Measurements from ENCODE around the gene PRC1.

PRC1 gene

DNA sequence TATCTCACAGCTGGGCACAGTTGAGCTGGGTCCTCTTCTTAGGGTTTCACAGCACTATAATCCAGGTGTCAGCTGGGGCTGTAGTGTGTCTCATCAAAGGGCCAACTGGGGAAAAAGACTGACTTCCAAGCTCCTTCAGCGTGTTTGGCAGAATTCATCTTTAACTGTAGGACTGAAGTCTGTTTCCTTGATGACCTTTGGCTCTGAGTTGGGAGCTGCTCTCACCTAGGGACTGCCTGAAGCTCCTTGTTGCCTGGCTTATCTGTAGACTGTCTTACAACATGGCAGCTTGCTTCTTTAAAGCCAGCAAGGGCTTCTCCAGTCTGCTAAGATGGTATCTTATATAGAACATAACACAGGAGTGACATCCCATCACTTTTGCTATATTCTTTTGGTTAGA lies 33.3 kb upstream of the PRC1 start:
- Histone ChIP-seq H3K9me2 (replicated peaks; ENCODE audit: insufficient read depth, low read length) (no peaks in the 10 kb centered on the region), H3K27ac (ENCODE audit: low read length) (no peak overlapping the region), H3K4me1 (ENCODE audit: low read length) (no peaks in the 10 kb centered on the region), H4K20me1 (ENCODE audit: insufficient read depth, low read length) (no peaks in the 10 kb centered on the region), H3K79me2 (ENCODE audit: low read length) (no peaks in the 10 kb centered on the region), H3K27me3 (replicated peaks; ENCODE audit: insufficient read depth, low read length) (no peaks in the 10 kb centered on the region), H3F3A (ENCODE audit: insufficient read depth, low read length) (no peaks in the 10 kb centered on the region), H3K36me3 (replicated peaks; ENCODE audit: insufficient read depth, low read length) (no peaks in the 10 kb centered on the region), H3K4me2 (ENCODE audit: low read depth, low read length) (no peak overlapping the region), H3K4me3 (ENCODE audit: low read length) (no peak overlapping the region), H3K9me3 (replicated peaks; ENCODE audit: insufficient read depth, low read length) (no peaks in the 10 kb centered on the region), H2AFZ (ENCODE audit: low read length) (no peak overlapping the region), H3K9ac (ENCODE audit: low read length) (no peak overlapping the region)
- TF ChIP-seq EZH2phosphoT487 (IDR thresholded peaks at IDR 0.05; ENCODE audit: low read length), result no peak
- TF ChIP-seq, protein P1, sequence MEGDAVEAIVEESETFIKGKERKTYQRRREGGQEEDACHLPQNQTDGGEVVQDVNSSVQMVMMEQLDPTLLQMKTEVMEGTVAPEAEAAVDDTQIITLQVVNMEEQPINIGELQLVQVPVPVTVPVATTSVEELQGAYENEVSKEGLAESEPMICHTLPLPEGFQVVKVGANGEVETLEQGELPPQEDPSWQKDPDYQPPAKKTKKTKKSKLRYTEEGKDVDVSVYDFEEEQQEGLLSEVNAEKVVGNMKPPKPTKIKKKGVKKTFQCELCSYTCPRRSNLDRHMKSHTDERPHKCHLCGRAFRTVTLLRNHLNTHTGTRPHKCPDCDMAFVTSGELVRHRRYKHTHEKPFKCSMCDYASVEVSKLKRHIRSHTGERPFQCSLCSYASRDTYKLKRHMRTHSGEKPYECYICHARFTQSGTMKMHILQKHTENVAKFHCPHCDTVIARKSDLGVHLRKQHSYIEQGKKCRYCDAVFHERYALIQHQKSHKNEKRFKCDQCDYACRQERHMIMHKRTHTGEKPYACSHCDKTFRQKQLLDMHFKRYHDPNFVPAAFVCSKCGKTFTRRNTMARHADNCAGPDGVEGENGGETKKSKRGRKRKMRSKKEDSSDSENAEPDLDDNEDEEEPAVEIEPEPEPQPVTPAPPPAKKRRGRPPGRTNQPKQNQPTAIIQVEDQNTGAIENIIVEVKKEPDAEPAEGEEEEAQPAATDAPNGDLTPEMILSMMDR (IDR thresholded peaks at IDR 0.05; ENCODE audit: low read length), result no peak
- no peak for TF ChIP-seq EZH2 (optimal IDR thresholded peaks at IDR 0.05; ENCODE audit: low read depth, low read length)
- no peak for DNase-seq

DNA sequence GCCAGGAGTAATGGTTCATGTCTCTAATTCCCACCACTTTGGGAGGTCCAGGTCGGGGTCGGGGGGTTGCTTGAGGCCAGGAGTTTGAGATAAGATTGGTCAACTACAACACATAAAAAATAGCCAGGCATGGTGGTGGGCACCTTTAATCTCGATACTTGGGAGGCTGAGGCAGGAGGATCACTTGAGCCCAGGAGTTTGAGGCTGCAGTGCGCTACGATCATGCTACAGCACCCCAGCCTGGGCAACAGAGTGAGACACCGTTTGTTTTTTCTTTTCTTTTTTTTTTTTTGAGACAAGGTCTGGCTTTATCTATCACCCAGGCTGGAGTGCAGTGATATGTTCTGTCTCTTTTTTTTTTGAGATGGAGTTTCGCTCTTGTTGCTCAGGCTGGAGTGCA lies 29.4 kb upstream of the PRC1 start:
- no peaks in the 10 kb centered on the region for H3F3A ChIP-seq (ENCODE audit: insufficient read depth, low read length)
- TF ChIP-seq EZH2 (optimal IDR thresholded peaks at IDR 0.05; ENCODE audit: low read depth, low read length), result no peak
- TF ChIP-seq EZH2phosphoT487 (IDR thresholded peaks at IDR 0.05; ENCODE audit: low read length), result no peak
- TF ChIP-seq, protein P1 (IDR thresholded peaks at IDR 0.05; ENCODE audit: low read length), result no peak
- H3K27ac ChIP-seq (ENCODE audit: low read length), result no peak overlapping the region
- H3K4me2 ChIP-seq (ENCODE audit: low read depth, low read length), result no peak overlapping the region
- no peaks in the 10 kb centered on the region for H3K9me2 ChIP-seq (replicated peaks; ENCODE audit: insufficient read depth, low read length)
- no peak overlapping the region for H2AFZ ChIP-seq (ENCODE audit: low read length)
- H3K79me2 ChIP-seq (ENCODE audit: low read length), result peaks cover 29% of the 10 kb centered on the region
- no peak overlapping the region for H3K4me3 ChIP-seq (ENCODE audit: low read length)
- H3K27me3 ChIP-seq (replicated peaks; ENCODE audit: insufficient read depth, low read length), result no peaks in the 10 kb centered on the region
- no peaks in the 10 kb centered on the region for H3K9me3 ChIP-seq (replicated peaks; ENCODE audit: insufficient read depth, low read length)
- no peak overlapping the region for H3K9ac ChIP-seq (ENCODE audit: low read length)
- H4K20me1 ChIP-seq (ENCODE audit: insufficient read depth, low read length), result no peaks in the 10 kb centered on the region
- H3K4me1 ChIP-seq (ENCODE audit: low read length), result peaks cover 6% of the 10 kb centered on the region
- no peak for DNase-seq
- no peaks in the 10 kb centered on the region for H3K36me3 ChIP-seq (replicated peaks; ENCODE audit: insufficient read depth, low read length)

DNA sequence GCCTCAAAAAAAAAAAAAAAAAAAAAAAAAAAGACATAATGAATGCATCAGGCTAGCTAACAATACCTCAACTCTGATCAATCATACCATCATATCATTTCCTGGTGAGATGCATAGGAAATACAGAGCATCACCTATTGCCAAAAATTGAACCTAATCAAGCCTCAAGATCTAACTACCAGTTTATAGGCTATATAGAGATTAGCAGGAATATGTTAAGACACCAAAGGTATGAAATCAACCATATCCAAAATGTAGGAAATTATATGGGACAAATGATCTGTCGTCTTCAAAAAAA lies 28.4 kb upstream of the PRC1 start:
- Histone ChIP-seq H3F3A (ENCODE audit: insufficient read depth, low read length) (no peaks in the 10 kb centered on the region), H3K36me3 (replicated peaks; ENCODE audit: insufficient read depth, low read length) (no peaks in the 10 kb centered on the region), H3K4me1 (ENCODE audit: low read length) (peaks cover 6% of the 10 kb centered on the region), H3K27ac (ENCODE audit: low read length) (no peak overlapping the region), H3K79me2 (ENCODE audit: low read length) (peaks cover 32% of the 10 kb centered on the region), H2AFZ (ENCODE audit: low read length) (peak overlapping the region; percentile 84), H3K9ac (ENCODE audit: low read length) (peak overlapping the region; percentile 82), H3K4me2 (ENCODE audit: low read depth, low read length) (peak overlapping the region; percentile 92), H3K27me3 (replicated peaks; ENCODE audit: insufficient read depth, low read length) (no peaks in the 10 kb centered on the region), H3K4me3 (ENCODE audit: low read length) (peak overlapping the region; percentile 96), H3K9me2 (replicated peaks; ENCODE audit: insufficient read depth, low read length) (no peaks in the 10 kb centered on the region), H3K9me3 (replicated peaks; ENCODE audit: insufficient read depth, low read length) (no peaks in the 10 kb centered on the region), H4K20me1 (ENCODE audit: insufficient read depth, low read length) (no peaks in the 10 kb centered on the region)
- TF ChIP-seq EZH2phosphoT487 (IDR thresholded peaks at IDR 0.05; ENCODE audit: low read length), result no peak
- no peak for TF ChIP-seq EZH2 (optimal IDR thresholded peaks at IDR 0.05; ENCODE audit: low read depth, low read length)
- TF ChIP-seq, protein P1 (IDR thresholded peaks at IDR 0.05; ENCODE audit: low read length), result no peak
- DNase-seq, result no peak
